Bronchial epithelial cell (primary cell): ENCODE measurements around the gene FOXN3. TPM values are rescaled to one million over a fixed set of nuclear protein-coding genes. Genes with fewer than 3 reads are reported as not detected.

ENCODE experiments used
- DNase-seq: peaks from one replicate; pipeline ENCODE4 v3.0.0-alpha.2; 2010; ENCODE audit warnings: low read depth
- FAIRE-seq: peaks from 2 replicates; lab custom pipeline; 2011; peaks lifted over from hg19 to GRCh38; lab: Jason Lieb, UNC
- H3K27me3 ChIP-seq: 2 replicates; pipeline ENCODE4 v1.5.1; 2011; ENCODE audit warnings: low read length; ENCODE audit not compliant: control insufficient read depth, insufficient read depth
- H3K36me3 ChIP-seq: 2 replicates; pipeline ENCODE4 v1.5.1; 2011; ENCODE audit warnings: low read length; ENCODE audit not compliant: control insufficient read depth, insufficient read depth
- H3K4me3 ChIP-seq: 2 replicates; pipeline ENCODE4 v1.5.1; 2011; ENCODE audit warnings: mild to moderate bottlenecking, low read depth, low read length, control low read depth
- CTCF ChIP-seq: IDR thresholded peaks from 2 replicates; pipeline ENCODE4 v1.5.1; 2011; ENCODE audit warnings: mild to moderate bottlenecking, moderate library complexity, low read length, control low read depth, inconsistent platforms; ENCODE audit not compliant: insufficient read depth, severe bottlenecking
- total RNA-seq: library from RNA; depleted of rRNA; stranded (reverse); fragments of >200 nt; gene quantifications from 2 replicates; pipeline ENCODE4 v1.2.1, GENCODE V29; 2014

Gene FOXN3
- total RNA-seq, 1 donor from 2014 or later, result 5.8 TPM

DNA sequence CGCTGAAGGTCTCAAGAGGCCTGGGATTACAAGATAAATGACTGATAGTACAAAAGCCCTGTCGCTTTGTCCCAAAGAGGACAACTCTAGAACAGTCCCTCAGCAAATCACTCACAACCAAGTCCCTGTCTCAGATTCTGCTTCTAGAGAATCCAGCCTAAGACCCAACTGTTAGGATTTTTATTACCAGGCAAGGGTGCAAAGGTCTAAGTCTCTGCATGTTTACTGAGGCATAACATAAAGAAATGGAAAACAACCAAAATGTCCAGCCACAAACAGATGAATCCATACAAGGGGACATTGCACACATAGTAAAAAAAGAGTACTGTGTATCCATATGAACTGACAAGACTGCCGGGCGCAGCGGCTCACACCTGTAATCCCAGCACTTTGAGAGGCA, 104.1 kb downstream of the FOXN3 start:
- TF ChIP-seq CTCF, result no peak
- FAIRE-seq (no peak), DNase-seq (no peak)
- H3K36me3 ChIP-seq, result peaks cover 3% of the 10 kb centered on the region
- no peaks in the 10 kb centered on the region for H3K27me3 ChIP-seq
- no peak overlapping the region for H3K4me3 ChIP-seq

DNA sequence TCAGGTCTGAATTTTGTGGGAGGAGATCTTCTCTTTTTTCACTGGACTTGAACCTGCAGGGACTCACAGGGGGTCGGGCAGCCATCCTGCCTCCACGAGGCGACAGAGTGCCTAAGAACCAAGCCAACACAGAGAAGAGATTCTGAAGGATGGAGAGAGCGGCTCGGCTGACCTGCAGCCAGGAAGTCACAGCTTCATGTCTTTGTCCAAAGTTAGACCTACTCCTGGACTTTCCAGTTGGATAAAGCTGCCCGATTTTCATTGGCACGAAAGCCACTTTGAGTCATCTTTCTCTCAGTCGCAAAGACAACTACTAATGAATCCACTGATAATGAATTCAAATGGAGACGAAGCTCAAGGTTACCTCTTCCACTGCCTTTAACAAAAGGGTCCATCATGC, 106.8 kb downstream of the FOXN3 start:
- DNase-seq (no peak), FAIRE-seq (no peak)
- peaks cover 2% of the 10 kb centered on the region for H3K36me3 ChIP-seq
- no peak for TF ChIP-seq CTCF
- H3K4me3 ChIP-seq, result no peak overlapping the region
- H3K27me3 ChIP-seq, result no peaks in the 10 kb centered on the region

- no peak for DNase-seq
- peaks cover under 1% of the 10 kb centered on the region for H3K36me3 ChIP-seq
- TF ChIP-seq CTCF, result no peak
- no peak for FAIRE-seq
- H3K27me3 ChIP-seq, result no peaks in the 10 kb centered on the region
- no peak overlapping the region for H3K4me3 ChIP-seq
Measured at GRCh38 chr14:89309670-89310177, 107.3 kb downstream of the FOXN3 start.

GRCh38 chr14:89308232-89308959, 108.6 kb downstream of the FOXN3 start:
- H3K36me3 ChIP-seq, result no peaks in the 10 kb centered on the region
- H3K27me3 ChIP-seq, result no peaks in the 10 kb centered on the region
- FAIRE-seq (no peak), DNase-seq (no peak)
- TF ChIP-seq CTCF, result no peak
- H3K4me3 ChIP-seq, result no peak overlapping the region

DNA sequence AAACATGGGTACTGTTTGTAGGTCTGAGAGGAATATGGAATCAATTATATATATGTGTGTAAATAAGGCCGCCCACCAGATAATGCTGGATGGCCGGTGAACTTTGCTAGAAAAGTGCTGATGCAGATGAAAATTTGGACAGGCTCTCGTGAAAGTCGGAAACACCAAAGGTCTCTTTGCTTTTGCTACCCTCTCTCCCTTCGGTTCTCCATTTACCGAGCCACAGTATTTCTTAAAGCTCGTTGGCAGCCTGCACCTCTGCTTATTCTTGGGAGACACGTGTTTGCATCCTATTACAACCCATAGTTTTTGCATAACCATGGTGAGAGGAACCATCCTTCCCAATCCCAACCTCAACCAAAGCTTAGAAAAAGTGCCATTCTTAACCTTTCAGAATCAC, 109.6 kb downstream of the FOXN3 start:
- Histone ChIP-seq H3K4me3 (no peak overlapping the region), H3K36me3 (no peaks in the 10 kb centered on the region), H3K27me3 (no peaks in the 10 kb centered on the region)
- TF ChIP-seq CTCF, result no peak
- no peak for FAIRE-seq
- DNase-seq, result no peak
